Stimulated activated CD4-positive, alpha-beta T cell treated with anti-CD3 and anti-CD28 coated beads, Interleukin-2, amount 100 ng/mL, for 48 hours (primary cell): Measurements from ENCODE around the gene SYNGR3.
"Not testable (repeated sequence)": the region's sequence is repeated elsewhere in the genome, so short reads cannot be mapped to it uniquely, and the experiment has no call there.

Experiments
- DNase-seq, 2 donors: peaks; one replicate each; pipeline ENCODE4 v3.0.0-alpha.2; 2020

Gene SYNGR3

GRCh38 chr16:1989209-1990100, at the start of gene SYNGR3:
SYNGR3 (plus strand) TSS chr16:1989970; CDS start chr16:1990103, 133 bp downstream.
- no peak for DNase-seq

GRCh38 chr16:1940273-1941161, 49.3 kb upstream of the SYNGR3 start:
- no peak for DNase-seq

- DNase-seq: no peak
These were observed 48.4 kb upstream of the SYNGR3 start for GRCh38 chr16:1941162-1942046.

DNA sequence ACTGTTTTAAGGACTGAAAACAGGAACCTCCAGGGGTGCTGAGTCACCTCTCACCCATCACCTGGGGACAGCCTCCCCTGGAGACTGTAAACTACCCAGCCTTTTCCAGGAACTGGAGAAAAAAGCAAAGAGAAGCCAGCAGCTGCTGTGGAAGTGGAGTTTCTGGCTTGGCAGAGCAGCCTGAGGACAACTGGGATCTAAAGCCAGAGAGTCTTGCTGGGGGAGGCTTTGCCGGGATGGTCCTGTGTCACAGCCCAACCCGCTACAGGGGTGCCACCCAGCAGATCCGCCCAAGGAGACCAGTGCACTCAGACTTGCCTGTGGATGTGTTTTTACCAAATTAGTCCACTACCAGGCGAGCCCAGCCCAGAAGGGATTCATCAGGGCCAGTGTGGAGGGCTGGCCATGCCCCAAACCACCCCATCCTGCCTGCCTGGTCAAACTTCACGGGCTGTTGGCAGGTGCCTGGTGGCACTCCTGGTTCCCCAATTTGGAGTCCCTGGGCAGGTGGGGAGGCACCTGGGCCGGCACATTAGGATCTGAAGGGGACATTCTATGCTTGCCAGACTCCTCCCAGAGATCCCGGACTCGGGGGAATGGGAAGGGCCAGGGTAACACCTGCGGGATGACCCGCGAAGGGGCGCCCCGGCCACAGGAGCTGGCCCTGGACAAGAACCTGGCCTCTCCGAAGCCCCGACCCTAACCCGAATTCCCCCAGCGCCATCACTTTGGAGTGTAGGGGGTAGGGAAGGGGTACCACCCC, 47.5 kb upstream of the SYNGR3 start:
- peak in 1 of 2 donors; percentile 13 for DNase-seq

- peak; percentile 99 for DNase-seq
These were observed 46.7 kb upstream of the SYNGR3 start, which contains the start of gene MSRB1 for GRCh38 chr16:1942810-1943726. MSRB1 (minus strand) TSS chr16:1943199; CDS start chr16:1943156, 43 bp downstream.

GRCh38 chr16:1944612-1945199, 45.1 kb upstream of the SYNGR3 start:
- no peak for DNase-seq

GRCh38 chr16:1945559-1946391, 44.0 kb upstream of the SYNGR3 start:
- DNase-seq: no peak

GRCh38 chr16:1946495-1947368, 43.0 kb upstream of the SYNGR3 start:
- DNase-seq: no peak

DNA sequence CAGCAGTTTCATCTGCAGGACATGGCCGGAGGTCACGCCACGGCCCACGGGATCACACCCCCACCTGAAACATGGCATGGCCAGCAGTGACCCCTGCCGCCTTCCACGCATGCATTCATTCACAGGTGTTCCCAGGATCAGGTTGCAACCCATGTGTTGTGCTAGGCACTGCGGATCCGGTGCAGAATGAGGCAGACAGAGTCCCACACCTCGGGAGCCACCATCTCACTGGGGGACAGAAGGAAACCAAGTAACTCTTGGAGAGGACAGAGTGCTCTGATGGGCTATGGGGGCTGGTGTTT, 42.5 kb upstream of the SYNGR3 start:
- DNase-seq: no peak

DNA sequence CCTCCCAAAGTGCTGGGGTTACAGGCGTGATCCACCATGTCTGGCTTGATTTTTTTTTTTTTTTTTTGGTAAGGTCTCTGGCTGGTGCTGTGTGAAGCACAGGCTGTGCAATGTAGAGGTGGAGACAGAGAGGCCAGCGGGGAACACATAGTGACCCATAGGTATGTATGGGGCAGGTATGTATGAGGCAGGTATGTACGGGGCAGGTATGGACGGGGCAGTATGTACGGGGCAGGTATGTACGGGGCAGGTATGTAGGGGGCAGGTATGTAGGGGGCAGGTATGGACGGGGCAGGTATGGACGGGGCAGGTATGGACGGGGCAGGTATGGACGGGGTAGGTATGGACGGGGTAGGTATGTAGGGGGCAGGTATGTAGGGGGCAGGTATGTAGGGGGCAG, 40.3 kb upstream of the SYNGR3 start:
- no peak for DNase-seq

- DNase-seq: no peak
These were observed 39.7 kb upstream of the SYNGR3 start for GRCh38 chr16:1950047-1950446.

DNA sequence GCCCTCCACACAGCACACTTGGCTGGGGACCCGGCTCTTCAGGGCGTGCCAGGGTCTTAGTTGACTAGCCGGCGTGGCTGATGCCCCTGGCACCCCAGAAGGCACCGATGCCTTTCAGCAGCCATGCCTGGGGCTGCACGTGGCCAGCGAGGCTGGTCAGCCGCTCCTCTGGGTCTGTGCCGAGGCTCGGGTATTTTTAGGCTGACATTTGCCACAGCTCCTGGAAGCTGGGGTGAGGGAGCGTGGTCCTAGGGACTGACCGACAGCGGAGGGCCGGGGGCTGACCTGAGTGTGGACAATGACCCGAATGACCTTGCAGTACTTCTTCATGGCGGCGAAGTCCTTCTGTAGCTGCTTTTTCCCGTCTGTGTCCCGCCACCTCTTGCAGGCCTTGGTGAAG, 39.2 kb upstream of the SYNGR3 start:
- no peak for DNase-seq

DNA sequence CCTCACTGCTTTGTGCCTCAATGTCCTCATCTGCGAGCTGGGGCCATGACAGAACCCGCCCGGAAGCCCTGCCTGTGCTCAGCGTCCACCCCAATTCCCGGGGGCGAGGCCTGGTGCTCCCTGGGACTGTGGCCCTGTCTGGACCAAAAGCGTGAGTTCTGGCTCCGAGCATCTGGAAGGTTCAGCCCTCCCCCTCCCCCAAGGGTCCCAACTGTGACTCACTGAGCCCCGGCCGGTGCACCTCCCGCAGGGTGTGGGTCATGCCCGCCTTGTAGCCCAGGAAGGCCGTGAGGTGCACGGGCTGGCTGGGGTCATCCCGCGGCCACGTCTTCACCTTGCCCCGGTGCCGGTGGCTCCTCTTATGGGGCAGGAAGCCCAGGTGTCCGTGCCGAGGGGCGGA, 36.0 kb upstream of the SYNGR3 start:
- DNase-seq: no peak

DNA sequence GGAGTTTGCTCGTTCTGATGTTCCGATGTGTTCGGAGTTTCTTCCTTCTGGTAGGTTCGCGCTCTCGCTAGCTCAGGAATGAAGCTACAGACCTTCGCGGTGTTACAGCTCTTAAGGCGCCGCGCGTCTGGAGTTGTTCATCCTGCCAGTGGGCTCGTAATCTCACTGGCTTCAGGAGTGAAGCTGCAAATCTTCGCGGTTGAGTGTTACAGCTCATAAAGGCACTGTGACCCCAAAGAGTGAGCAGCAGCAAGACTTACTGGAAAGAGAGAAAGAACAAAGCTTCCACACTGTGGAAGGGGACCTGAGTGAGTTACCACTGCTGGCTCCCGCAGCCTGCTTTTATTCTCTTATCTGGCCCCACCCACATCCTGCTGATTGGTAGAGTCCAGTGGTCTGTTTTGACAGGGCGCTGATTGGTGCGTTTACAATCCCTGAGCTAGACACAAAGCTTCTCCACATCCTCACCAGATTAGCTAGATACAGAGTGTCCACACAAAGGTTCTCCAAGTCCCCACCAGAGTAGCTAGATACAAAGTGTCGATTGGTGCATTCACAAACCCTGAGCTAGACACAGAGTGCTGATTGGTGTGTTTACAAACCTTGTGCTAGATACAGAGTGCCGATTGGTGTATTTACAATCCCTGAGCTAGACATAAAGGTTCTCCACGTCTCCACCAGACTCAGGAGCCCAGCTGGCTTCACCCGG, 32.2 kb upstream of the SYNGR3 start:
- not testable (repeated sequence) for DNase-seq

- DNase-seq: not testable (repeated sequence)
These were observed 31.7 kb upstream of the SYNGR3 start for GRCh38 chr16:1958143-1958491.

GRCh38 chr16:1958715-1959268, 31.0 kb upstream of the SYNGR3 start:
- DNase-seq: no peak

GRCh38 chr16:1959269-1960039, 30.3 kb upstream of the SYNGR3 start, which contains the start of gene NDUFB10:
NDUFB10 (plus strand) TSS chr16:1959538; CDS start chr16:1959625, 87 bp downstream.
- peak; percentile 90 to 93 for DNase-seq
